Activated CD8-positive, alpha-beta T cell treated with anti-CD3 and anti-CD28 coated beads, Interleukin-2, amount 10 ng/mL, durations not matched to agents 7 days and 5 days (primary cell): ENCODE results near the gene MINDY3. TPM values are rescaled to one million over a fixed set of nuclear protein-coding genes. Genes with fewer than 3 reads are reported as not detected.

Experiments
- ATAC-seq: fragments of 150-1000 bp; cut with Tn5 transposase; one replicate; pipeline ENCODE4 v1.10.0; 2021; ENCODE audit warnings: moderate library complexity
- CTCF ChIA-PET: fragments of 350-600 bp; sonication (Branson Sonifier 250); formaldehyde crosslinking; loops from one replicate; lab custom pipeline; 2021; ENCODE audit warnings: antibody characterized with exemption; lab: Charles Lee
- POLR2A ChIA-PET: fragments of 350-600 bp; sonication (Branson Sonifier 250); formaldehyde crosslinking; loops from one replicate; lab custom pipeline; 2021; ENCODE audit warnings: antibody characterized with exemption; lab: Charles Lee
- DNase-seq: peaks from one replicate; pipeline ENCODE4 v3.0.0-alpha.2; 2020
- H3K27ac Mint-ChIP-seq: one replicate; pipeline ENCODE4 v1.8.0; 2021; ENCODE audit warnings: mild to moderate bottlenecking, mixed read lengths
- H3K27me3 Mint-ChIP-seq: one replicate; pipeline ENCODE4 v1.8.0; 2021; ENCODE audit warnings: low read depth, mixed read lengths
- H3K36me3 Mint-ChIP-seq: one replicate; pipeline ENCODE4 v1.8.0; 2021; ENCODE audit warnings: low read depth, mixed read lengths
- H3K4me1 Mint-ChIP-seq: one replicate; pipeline ENCODE4 v1.8.0; 2021; ENCODE audit warnings: low read depth, mixed read lengths
- H3K4me3 Mint-ChIP-seq: one replicate; pipeline ENCODE4 v1.8.0; 2021; ENCODE audit warnings: mild to moderate bottlenecking, mixed read lengths
- H3K9me3 Mint-ChIP-seq: one replicate; pipeline ENCODE4 v1.8.0; 2022; ENCODE audit warnings: mixed read lengths; ENCODE audit not compliant: insufficient read depth
- total RNA-seq, 2 experiments: library from RNA; stranded (reverse); gene quantifications; one replicate each; pipeline ENCODE4 v1.2.3, GENCODE V29; 2021

MINDY3 gene
- total RNA-seq, 2 experiments from 2014 or later, result 16.5 to 17.9 TPM

GRCh38 chr10:15801641-15802040, 58.7 kb downstream of the MINDY3 start:
- CTCF ChIA-PET, result no interaction called here
- Mint-ChIP-seq H3K9me3 (no peaks in the 10 kb centered on the region), H3K4me1 (no peaks in the 10 kb centered on the region), H3K36me3 (peaks cover 42% of the 10 kb centered on the region), H3K27me3 (no peaks in the 10 kb centered on the region), H3K4me3 (no peak overlapping the region), H3K27ac (no peak overlapping the region)
- ATAC-seq, result no peak
- no peak for DNase-seq
- POLR2A ChIA-PET, result no interaction called here

GRCh38 chr10:15801147-15801546, 59.2 kb downstream of the MINDY3 start:
- H3K27ac Mint-ChIP-seq, result no peak overlapping the region
- peaks cover 39% of the 10 kb centered on the region for H3K36me3 Mint-ChIP-seq
- CTCF ChIA-PET, result no interaction called here
- ATAC-seq (no peak), DNase-seq (no peak)
- H3K4me3 Mint-ChIP-seq, result no peak overlapping the region
- no peaks in the 10 kb centered on the region for H3K4me1 Mint-ChIP-seq
- H3K27me3 Mint-ChIP-seq, result no peaks in the 10 kb centered on the region
- no peaks in the 10 kb centered on the region for H3K9me3 Mint-ChIP-seq
- POLR2A ChIA-PET, result no interaction called here

GRCh38 chr10:15797346-15797745, 63.0 kb downstream of the MINDY3 start:
- ChIA-PET CTCF (no interaction called here), POLR2A (no interaction called here)
- Mint-ChIP-seq H3K4me1 (no peaks in the 10 kb centered on the region), H3K9me3 (no peaks in the 10 kb centered on the region), H3K36me3 (peaks cover 36% of the 10 kb centered on the region), H3K27me3 (no peaks in the 10 kb centered on the region), H3K4me3 (no peak overlapping the region), H3K27ac (no peak overlapping the region)
- ATAC-seq, result no peak
- DNase-seq, result no peak

- ChIA-PET POLR2A (no interaction called here), CTCF (no interaction called here)
- DNase-seq, result no peak
- Mint-ChIP-seq H3K36me3 (peaks cover 35% of the 10 kb centered on the region), H3K9me3 (no peaks in the 10 kb centered on the region), H3K4me3 (no peak overlapping the region), H3K4me1 (no peaks in the 10 kb centered on the region), H3K27me3 (no peaks in the 10 kb centered on the region), H3K27ac (no peak overlapping the region)
- ATAC-seq, result no peak
These were observed 63.5 kb downstream of the MINDY3 start for GRCh38 chr10:15796762-15797161.

- Mint-ChIP-seq H3K27me3 (no peaks in the 10 kb centered on the region), H3K27ac (no peak overlapping the region), H3K4me3 (no peak overlapping the region), H3K9me3 (no peaks in the 10 kb centered on the region), H3K36me3 (peaks cover 31% of the 10 kb centered on the region), H3K4me1 (no peaks in the 10 kb centered on the region)
- no peak for ATAC-seq
- ChIA-PET CTCF (no interaction called here), POLR2A (no interaction called here)
- DNase-seq, result no peak
These were observed 64.1 kb downstream of the MINDY3 start for GRCh38 chr10:15796098-15796759.

GRCh38 chr10:15795036-15795792, 65.1 kb downstream of the MINDY3 start:
- H3K36me3 Mint-ChIP-seq, result peaks cover 23% of the 10 kb centered on the region
- ChIA-PET CTCF (no interaction called here), POLR2A (no interaction called here)
- H3K27ac Mint-ChIP-seq, result no peak overlapping the region
- no peaks in the 10 kb centered on the region for H3K4me1 Mint-ChIP-seq
- no peak for ATAC-seq
- no peak overlapping the region for H3K4me3 Mint-ChIP-seq
- H3K27me3 Mint-ChIP-seq, result no peaks in the 10 kb centered on the region
- no peak for DNase-seq
- H3K9me3 Mint-ChIP-seq, result no peaks in the 10 kb centered on the region

GRCh38 chr10:15794569-15794968, 65.7 kb downstream of the MINDY3 start:
- Mint-ChIP-seq H3K27ac (no peak overlapping the region), H3K27me3 (no peaks in the 10 kb centered on the region), H3K4me3 (no peak overlapping the region), H3K9me3 (no peaks in the 10 kb centered on the region), H3K4me1 (no peaks in the 10 kb centered on the region), H3K36me3 (peaks cover 21% of the 10 kb centered on the region)
- no peak for ATAC-seq
- ChIA-PET POLR2A (no interaction called here), CTCF (no interaction called here)
- DNase-seq, result no peak

GRCh38 chr10:15793664-15794063, 66.6 kb downstream of the MINDY3 start:
- Mint-ChIP-seq H3K4me3 (no peak overlapping the region), H3K27me3 (no peaks in the 10 kb centered on the region), H3K27ac (no peak overlapping the region), H3K36me3 (peaks cover 25% of the 10 kb centered on the region), H3K9me3 (no peaks in the 10 kb centered on the region), H3K4me1 (no peaks in the 10 kb centered on the region)
- no peak for DNase-seq
- CTCF ChIA-PET, result no interaction called here
- POLR2A ChIA-PET, result no interaction called here
- no peak for ATAC-seq

- peaks cover 29% of the 10 kb centered on the region for H3K36me3 Mint-ChIP-seq
These were observed 67.5 kb downstream of the MINDY3 start for GRCh38 chr10:15792777-15793176.

GRCh38 chr10:15791816-15792524, 68.3 kb downstream of the MINDY3 start:
- no peak for ATAC-seq
- Mint-ChIP-seq H3K27me3 (no peaks in the 10 kb centered on the region), H3K4me3 (no peak overlapping the region), H3K36me3 (peaks cover 29% of the 10 kb centered on the region), H3K4me1 (no peaks in the 10 kb centered on the region), H3K9me3 (no peaks in the 10 kb centered on the region), H3K27ac (no peak overlapping the region)
- POLR2A ChIA-PET, result no interaction called here
- CTCF ChIA-PET, result interaction anchor here (0.9 kb wide), 1 partner anchor 1584 kb away, joined by 3 read pairs; no protein-coding TSS in a partner anchor
- no peak for DNase-seq

More at GRCh38 chr10:15792777-15793176, 67.5 kb downstream of the MINDY3 start:
- no peaks in the 10 kb centered on the region for H3K9me3 Mint-ChIP-seq
- H3K27ac Mint-ChIP-seq, result no peak overlapping the region
- DNase-seq, result no peak
- no peaks in the 10 kb centered on the region for H3K27me3 Mint-ChIP-seq
- no peak for ATAC-seq
- POLR2A ChIA-PET, result no interaction called here
- CTCF ChIA-PET, result no interaction called here
- H3K4me1 Mint-ChIP-seq, result no peaks in the 10 kb centered on the region
- H3K4me3 Mint-ChIP-seq, result no peak overlapping the region

- POLR2A ChIA-PET, result no interaction called here
- H3K27ac Mint-ChIP-seq, result no peak overlapping the region
- H3K27me3 Mint-ChIP-seq, result no peaks in the 10 kb centered on the region
- no peaks in the 10 kb centered on the region for H3K9me3 Mint-ChIP-seq
- ATAC-seq (no peak), DNase-seq (no peak)
- H3K4me3 Mint-ChIP-seq, result no peak overlapping the region
- CTCF ChIA-PET, result no interaction called here
- peaks cover 31% of the 10 kb centered on the region for H3K36me3 Mint-ChIP-seq
- no peaks in the 10 kb centered on the region for H3K4me1 Mint-ChIP-seq
These were observed 70.3 kb downstream of the MINDY3 start for GRCh38 chr10:15789793-15790525.
